H1 (cell line): ENCODE data around the gene SSTR4. TPM values are rescaled to one million over a fixed set of nuclear protein-coding genes. Genes with fewer than 3 reads are reported as not detected.

Experiments
- CREB1 ChIP-seq: IDR thresholded peaks from 2 replicates; pipeline ENCODE4 v1.6.1; 2012; ENCODE audit warnings: inconsistent platforms
- NRF1 ChIP-seq: IDR thresholded peaks from 2 replicates; pipeline ENCODE4 v1.6.1; 2011; ENCODE audit warnings: mild to moderate bottlenecking, low read depth, low read length, improper control_type of control experiment
- TEAD4 ChIP-seq: IDR thresholded peaks from 2 replicates; pipeline ENCODE4 v1.6.1; 2012; ENCODE audit warnings: low read depth, low read length, inconsistent platforms, mixed read lengths
- polyA plus RNA-seq, 7 experiments: library from polyadenylated mRNA; depleted of rRNA in 3 of 7; stranded (reverse) in 5 of 7; unstranded in 2 of 7; fragments of >200 nt in 5 of 7; fragments of 200-250 nt in 2 of 7; gene quantifications; 1 replicate in 5 of 7; 2 replicates in 1 of 7; 4 replicates in 1 of 7; pipeline versions ENCODE4 v1.2.1 to v1.2.3, GENCODE V29; 2011 to 2013; ENCODE audit warnings: missing spikeins in 2 of 7, mixed read lengths in 2 of 7
- total RNA-seq: library from RNA; stranded (reverse); fragmentation: NEBNext Ultra II Directional; extraction: Animal tissue kit (Norgen Biotek cat#: 25700); gene quantifications from 2 replicates; pipeline ENCODE4 v1.2.1, GENCODE V29; 2021

The SSTR4 gene
- total and polyA plus RNA-seq, 2 of the 8 experiments (the other 6 are each of a cell fraction or from before 2014, with no cell fraction given): 0.05 TPM; not detected in 1

DNA sequence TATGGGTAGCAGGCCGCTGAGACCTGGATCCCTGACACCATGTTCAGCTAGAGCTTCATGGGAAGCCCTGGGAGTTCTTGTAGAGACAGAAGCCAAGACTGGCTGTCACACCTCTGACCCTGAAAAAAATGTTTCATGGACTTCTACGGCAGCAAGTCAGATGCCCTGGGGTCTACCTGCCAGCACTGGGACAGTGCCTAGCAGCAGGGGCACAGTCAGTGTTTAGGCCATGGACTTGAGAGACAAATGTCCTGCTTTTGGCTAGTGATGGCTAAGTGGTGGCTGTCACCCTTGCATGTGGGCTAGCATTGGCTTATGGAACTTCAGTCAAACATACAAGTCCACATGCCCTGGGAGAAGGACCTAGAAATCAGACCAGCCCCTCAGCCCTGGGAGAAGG lies 41.3 kb upstream of the SSTR4 start (continued):
- TF ChIP-seq TEAD4: no peak
- no peak for TF ChIP-seq CREB1
- TF ChIP-seq NRF1: no peak
